ENCODE measurements around the gene ZNF280D.

ZNF280D gene

GRCh38 chr15:56752986-56753385, 19.7 kb upstream of the ZNF280D start:
- DNase-seq (ENCODE audit: low read depth in 3 of 3) = no peak

GRCh38 chr15:56749982-56750381, 16.7 kb upstream of the ZNF280D start:
- DNase-seq (ENCODE audit: low read depth in 3 of 3) = no peak

- DNase-seq (ENCODE audit: low read depth in 3 of 3) = no peak
Measured at GRCh38 chr15:56744701-56745683, 11.7 kb upstream of the ZNF280D start.

- no peak for DNase-seq (ENCODE audit: low read depth in 3 of 3)
Measured at GRCh38 chr15:56741541-56741940, 8.2 kb upstream of the ZNF280D start.

GRCh38 chr15:56739964-56740640, 6.8 kb upstream of the ZNF280D start:
- no peak for DNase-seq (ENCODE audit: low read depth in 3 of 3)

- DNase-seq (ENCODE audit: low read depth in 3 of 3) = no peak
Measured at GRCh38 chr15:56739474-56739873, 6.2 kb upstream of the ZNF280D start.

GRCh38 chr15:56737791-56738190, 4.5 kb upstream of the ZNF280D start:
- DNase-seq (ENCODE audit: low read depth in 3 of 3) = no peak

- DNase-seq (ENCODE audit: low read depth in 3 of 3) = no peak
Measured at GRCh38 chr15:56736881-56737707, 3.8 kb upstream of the ZNF280D start.

- DNase-seq (ENCODE audit: low read depth in 3 of 3) = no peak
Measured at GRCh38 chr15:56736308-56736707, 3.0 kb upstream of the ZNF280D start.

- no peak for DNase-seq (ENCODE audit: low read depth in 3 of 3)
Measured at GRCh38 chr15:56735589-56735988, 2.3 kb upstream of the ZNF280D start.

GRCh38 chr15:56734013-56734635, 815 bp upstream of the ZNF280D start:
- no peak for DNase-seq (ENCODE audit: low read depth in 3 of 3)

- no peak for DNase-seq (ENCODE audit: low read depth in 3 of 3)
Measured at GRCh38 chr15:56732886-56733135, 498 bp downstream of the ZNF280D start.

GRCh38 chr15:56732135-56732885, 999 bp downstream of the ZNF280D start:
- no peak for DNase-seq (ENCODE audit: low read depth in 3 of 3)

GRCh38 chr15:56731548-56731947, 1.8 kb downstream of the ZNF280D start:
- no peak for DNase-seq (ENCODE audit: low read depth in 3 of 3)

- DNase-seq (ENCODE audit: low read depth in 3 of 3) = no peak
Measured at GRCh38 chr15:56729561-56729960, 3.7 kb downstream of the ZNF280D start.

GRCh38 chr15:56725386-56725785, 7.9 kb downstream of the ZNF280D start:
- no peak for DNase-seq (ENCODE audit: low read depth in 3 of 3)

GRCh38 chr15:56724232-56724631, 9.1 kb downstream of the ZNF280D start:
- no peak for DNase-seq (ENCODE audit: low read depth in 3 of 3)

- DNase-seq (ENCODE audit: low read depth in 3 of 3) = no peak
Measured at GRCh38 chr15:56723787-56724186, 9.5 kb downstream of the ZNF280D start.

- DNase-seq (ENCODE audit: low read depth in 3 of 3) = no peak
Measured at GRCh38 chr15:56719774-56720555, 13.3 kb downstream of the ZNF280D start.

- no peak for DNase-seq (ENCODE audit: low read depth in 3 of 3)
Measured at GRCh38 chr15:56719021-56719612, 14.2 kb downstream of the ZNF280D start.
